ENCODE data around the gene RPGRIP1L. TPM values are rescaled to one million over a fixed set of nuclear protein-coding genes. Genes with fewer than 3 reads are reported as not detected.

RPGRIP1L gene
- total RNA-seq, 1 donor from 2014 or later: 12.0 TPM

- no peak for TF ChIP-seq CTCF (IDR thresholded peaks at IDR 0.05)
Observed at GRCh38 chr16:53744449-53744848, 40.8 kb upstream of the RPGRIP1L start.

GRCh38 chr16:53743149-53743566 lies 39.5 kb upstream of the RPGRIP1L start:
- Mint-ChIP-seq H3K36me3 (ENCODE audit: unreplicated experiment) (peaks cover 4% of the 10 kb centered on the region), H3K9me3 (ENCODE audit: unreplicated experiment) (peaks cover 10% of the 10 kb centered on the region), H3K4me3 (ENCODE audit: unreplicated experiment) (no peak overlapping the region), H3K27ac (ENCODE audit: unreplicated experiment) (no peak overlapping the region), H3K4me1 (ENCODE audit: unreplicated experiment) (peaks cover 29% of the 10 kb centered on the region), H3K27me3 (ENCODE audit: unreplicated experiment) (no peaks in the 10 kb centered on the region)
- TF ChIP-seq CTCF (IDR thresholded peaks at IDR 0.05): peak; percentile 60
- no peak for DNase-seq (ENCODE audit: extremely low spot score, unreplicated experiment)

More at GRCh38 chr16:53744449-53744848, 40.8 kb upstream of the RPGRIP1L start:
- Mint-ChIP-seq H3K36me3 (ENCODE audit: unreplicated experiment) (peaks cover 4% of the 10 kb centered on the region), H3K9me3 (ENCODE audit: unreplicated experiment) (peaks cover 10% of the 10 kb centered on the region), H3K4me1 (ENCODE audit: unreplicated experiment) (peaks cover 29% of the 10 kb centered on the region), H3K4me3 (ENCODE audit: unreplicated experiment) (no peak overlapping the region), H3K27me3 (ENCODE audit: unreplicated experiment) (no peaks in the 10 kb centered on the region), H3K27ac (ENCODE audit: unreplicated experiment) (peak overlapping the region; percentile 14)
- no peak for DNase-seq (ENCODE audit: extremely low spot score, unreplicated experiment)

- no peaks in the 10 kb centered on the region for H3K36me3 Mint-ChIP-seq (ENCODE audit: unreplicated experiment)
- no peaks in the 10 kb centered on the region for H3K9me3 Mint-ChIP-seq (ENCODE audit: unreplicated experiment)
- peaks cover 24% of the 10 kb centered on the region for H3K4me1 Mint-ChIP-seq (ENCODE audit: unreplicated experiment)
- no peaks in the 10 kb centered on the region for H3K27me3 Mint-ChIP-seq (ENCODE audit: unreplicated experiment)
- no peak overlapping the region for H3K4me3 Mint-ChIP-seq (ENCODE audit: unreplicated experiment)
- DNase-seq (ENCODE audit: extremely low spot score, unreplicated experiment): no peak
- no peak overlapping the region for H3K27ac Mint-ChIP-seq (ENCODE audit: unreplicated experiment)
- TF ChIP-seq CTCF (IDR thresholded peaks at IDR 0.05): no peak
Observed at GRCh38 chr16:53741546-53741945, 37.9 kb upstream of the RPGRIP1L start.

GRCh38 chr16:53740933-53741531 lies 37.4 kb upstream of the RPGRIP1L start:
- H3K27me3 Mint-ChIP-seq (ENCODE audit: unreplicated experiment): no peaks in the 10 kb centered on the region
- H3K9me3 Mint-ChIP-seq (ENCODE audit: unreplicated experiment): no peaks in the 10 kb centered on the region
- DNase-seq (ENCODE audit: extremely low spot score, unreplicated experiment): no peak
- no peak for TF ChIP-seq CTCF (IDR thresholded peaks at IDR 0.05)
- no peaks in the 10 kb centered on the region for H3K36me3 Mint-ChIP-seq (ENCODE audit: unreplicated experiment)
- no peak overlapping the region for H3K4me3 Mint-ChIP-seq (ENCODE audit: unreplicated experiment)
- H3K27ac Mint-ChIP-seq (ENCODE audit: unreplicated experiment): no peak overlapping the region
- H3K4me1 Mint-ChIP-seq (ENCODE audit: unreplicated experiment): peaks cover 25% of the 10 kb centered on the region

GRCh38 chr16:53740476-53740875 lies 36.8 kb upstream of the RPGRIP1L start:
- DNase-seq (ENCODE audit: extremely low spot score, unreplicated experiment): no peak
- Mint-ChIP-seq H3K4me3 (ENCODE audit: unreplicated experiment) (no peak overlapping the region), H3K36me3 (ENCODE audit: unreplicated experiment) (no peaks in the 10 kb centered on the region), H3K27ac (ENCODE audit: unreplicated experiment) (no peak overlapping the region), H3K9me3 (ENCODE audit: unreplicated experiment) (no peaks in the 10 kb centered on the region), H3K27me3 (ENCODE audit: unreplicated experiment) (no peaks in the 10 kb centered on the region), H3K4me1 (ENCODE audit: unreplicated experiment) (peaks cover 19% of the 10 kb centered on the region)
- no peak for TF ChIP-seq CTCF (IDR thresholded peaks at IDR 0.05)
